Right ventricle myocardium inferior (tissue), 1 donor: ENCODE data around the gene EYA2. TPM values are rescaled to one million over a fixed set of nuclear protein-coding genes. Genes with fewer than 3 reads are reported as not detected.

Experiments used
- ATAC-seq: fragments of 200-7000 bp; cut with Tn5 transposase; one replicate; pipeline ENCODE4 v1.9.1; 2020; ENCODE audit warnings: mild to moderate bottlenecking, moderate library complexity
- DNase-seq: peaks from one replicate; pipeline ENCODE4 v3.0.0; 2021; ENCODE audit errors: missing footprints
- intact Hi-C: fragments of 100-400 bp; cut with DNase I; formaldehyde crosslinking; loops from one replicate; pipeline ENCODE4 v1.11.0; 2022
- total RNA-seq: library from RNA; stranded (reverse); fragmentation: NEBNext Ultra II Directional; extraction: Animal tissue kit (Norgen Biotek cat#: 25700); gene quantifications from one replicate; pipeline ENCODE4 v1.2.1, GENCODE V29; 2021
- donor health status: DM: no; HTN: yes; CAD: no; lungs with severe emphysema.

Gene EYA2
- total RNA-seq, 1 donor from 2014 or later = 1.5 TPM

DNA sequence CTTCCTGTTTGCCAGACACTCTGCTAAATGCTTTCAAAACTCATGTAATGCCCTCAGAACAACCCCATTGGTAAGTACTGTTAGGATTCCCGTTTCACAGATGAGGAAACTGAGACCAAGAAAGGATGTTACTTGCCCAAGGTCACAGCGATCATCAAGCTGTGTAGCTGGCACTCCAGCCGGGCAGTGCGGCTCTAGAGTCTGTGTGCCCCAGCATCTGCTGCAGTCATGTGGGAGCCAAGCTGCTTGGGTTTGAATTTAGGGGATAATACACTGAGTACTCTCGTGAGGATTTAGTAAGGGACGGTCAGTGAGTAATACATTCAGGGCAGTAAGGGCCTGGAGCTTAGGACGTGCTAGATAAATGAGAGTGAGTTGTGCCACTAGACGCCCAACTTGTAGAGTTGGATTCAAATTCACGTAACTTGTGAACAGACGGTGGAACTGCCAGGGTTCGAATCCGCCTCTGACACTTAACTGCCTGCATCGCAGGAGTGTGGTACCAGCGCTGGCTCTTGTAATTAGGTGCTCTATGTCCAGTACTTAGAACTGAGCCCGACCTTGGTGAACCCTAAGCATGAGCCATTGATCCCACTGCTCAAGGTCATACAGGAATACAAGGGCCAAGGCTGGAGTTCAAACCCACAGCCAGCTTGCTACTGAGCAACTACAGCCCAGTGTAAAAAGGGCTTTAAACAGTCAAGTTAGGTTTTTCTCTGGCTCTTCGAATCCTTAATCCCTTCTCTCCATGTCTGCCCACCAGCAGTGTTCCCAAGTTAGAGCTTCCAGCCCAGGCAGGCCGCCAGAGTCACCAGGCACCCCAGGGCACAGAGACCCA lies 70.2 kb downstream of the EYA2 start:
- no peak for DNase-seq
- intact Hi-C loops = no loop called here
- ATAC-seq = no peak

DNA sequence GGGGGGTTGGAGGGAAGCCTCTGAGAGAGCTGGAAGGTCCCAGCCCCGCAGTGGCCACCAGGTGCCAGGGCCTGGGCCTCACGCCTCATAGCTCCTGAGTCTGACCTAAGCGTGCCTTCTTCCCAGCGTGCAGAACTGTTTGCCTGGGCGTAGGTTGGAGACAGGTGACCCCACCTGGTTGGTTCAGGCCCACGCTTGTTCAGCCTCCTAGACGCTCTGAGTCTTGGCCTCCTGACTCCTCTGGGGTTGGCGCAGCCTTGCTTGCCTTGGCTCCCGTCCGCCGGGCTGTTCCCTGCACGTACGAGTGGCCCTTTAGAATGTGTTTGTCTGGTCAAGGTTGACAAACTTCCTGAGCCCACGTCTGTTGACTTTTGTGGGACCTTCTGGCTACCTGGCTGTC lies 70.8 kb downstream of the EYA2 start:
- ATAC-seq (no peak), DNase-seq (no peak)
- intact Hi-C loops = no loop called here

DNA sequence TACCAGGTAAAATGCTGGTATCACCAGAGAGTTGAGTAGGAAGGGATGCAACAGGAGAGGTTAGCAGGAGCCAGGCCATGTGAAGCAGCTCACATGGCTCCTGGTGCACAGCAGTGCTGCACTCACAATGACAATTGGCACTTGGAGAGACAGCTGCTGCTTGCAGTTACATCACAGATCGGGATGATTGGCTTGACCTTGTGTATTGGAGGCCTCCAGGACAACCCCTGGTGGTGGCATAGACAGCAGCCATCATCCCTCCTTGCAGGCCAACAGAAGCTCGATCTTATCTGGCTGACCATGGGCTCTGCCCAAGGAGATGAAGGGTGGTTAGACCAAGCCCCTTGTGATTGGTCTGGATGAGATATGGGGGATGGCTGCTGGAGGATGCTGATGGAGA lies 73.0 kb downstream of the EYA2 start:
- intact Hi-C loops = no loop called here
- no peak for ATAC-seq
- no peak for DNase-seq

DNA sequence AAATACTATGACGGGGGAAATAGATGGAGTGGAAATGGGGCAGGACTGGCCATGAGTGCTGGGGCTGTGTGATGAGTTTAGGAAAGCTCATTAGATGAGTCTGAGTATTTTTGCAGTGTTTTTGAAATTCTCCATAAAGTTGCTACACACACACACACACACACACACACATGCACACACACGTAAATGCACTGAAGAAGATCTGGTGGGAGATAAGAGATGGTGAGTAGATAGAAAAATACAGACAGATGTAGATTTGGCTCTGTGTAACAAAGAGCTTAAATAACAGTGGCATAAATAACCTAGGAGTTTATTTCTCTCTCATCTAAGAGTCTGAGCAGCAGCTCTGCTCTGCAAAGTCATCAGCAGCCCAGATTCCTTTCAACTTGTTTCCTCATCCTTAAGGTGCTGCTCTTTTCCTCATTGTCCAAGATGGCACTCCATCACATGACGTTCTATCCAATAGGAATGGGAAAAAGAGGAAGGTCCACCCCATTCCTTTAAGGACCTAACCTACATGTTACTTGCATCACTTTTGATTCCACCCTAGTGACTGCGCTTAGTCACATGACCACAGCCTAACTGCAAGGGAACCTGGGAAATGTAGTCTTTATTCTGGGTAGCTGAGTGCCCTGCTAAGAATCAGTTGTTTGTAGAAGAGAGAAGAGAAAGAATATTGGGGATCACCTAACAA lies 76.4 kb downstream of the EYA2 start:
- intact Hi-C loops = no loop called here
- ATAC-seq = no peak
- no peak for DNase-seq

DNA sequence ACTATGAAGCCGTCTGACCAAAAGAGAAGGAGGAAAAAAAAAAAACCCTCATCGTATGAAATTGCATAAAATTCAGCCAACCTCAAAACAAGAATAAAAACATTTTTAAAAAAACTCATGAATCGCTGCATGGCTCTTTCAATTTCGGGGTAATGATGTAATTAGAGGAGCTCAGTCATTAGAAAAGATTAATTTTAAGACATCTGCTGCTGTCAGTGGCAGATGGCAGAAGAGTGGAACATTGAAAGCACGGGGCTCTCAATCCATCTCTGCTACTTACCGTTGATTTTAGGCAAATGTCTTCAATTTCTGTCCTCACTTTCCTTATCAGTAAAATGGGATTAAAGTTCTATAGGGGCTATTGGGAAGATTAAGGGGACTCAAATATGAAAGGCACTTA lies 79.1 kb downstream of the EYA2 start:
- intact Hi-C loops = no loop called here
- DNase-seq = no peak
- no peak for ATAC-seq

DNA sequence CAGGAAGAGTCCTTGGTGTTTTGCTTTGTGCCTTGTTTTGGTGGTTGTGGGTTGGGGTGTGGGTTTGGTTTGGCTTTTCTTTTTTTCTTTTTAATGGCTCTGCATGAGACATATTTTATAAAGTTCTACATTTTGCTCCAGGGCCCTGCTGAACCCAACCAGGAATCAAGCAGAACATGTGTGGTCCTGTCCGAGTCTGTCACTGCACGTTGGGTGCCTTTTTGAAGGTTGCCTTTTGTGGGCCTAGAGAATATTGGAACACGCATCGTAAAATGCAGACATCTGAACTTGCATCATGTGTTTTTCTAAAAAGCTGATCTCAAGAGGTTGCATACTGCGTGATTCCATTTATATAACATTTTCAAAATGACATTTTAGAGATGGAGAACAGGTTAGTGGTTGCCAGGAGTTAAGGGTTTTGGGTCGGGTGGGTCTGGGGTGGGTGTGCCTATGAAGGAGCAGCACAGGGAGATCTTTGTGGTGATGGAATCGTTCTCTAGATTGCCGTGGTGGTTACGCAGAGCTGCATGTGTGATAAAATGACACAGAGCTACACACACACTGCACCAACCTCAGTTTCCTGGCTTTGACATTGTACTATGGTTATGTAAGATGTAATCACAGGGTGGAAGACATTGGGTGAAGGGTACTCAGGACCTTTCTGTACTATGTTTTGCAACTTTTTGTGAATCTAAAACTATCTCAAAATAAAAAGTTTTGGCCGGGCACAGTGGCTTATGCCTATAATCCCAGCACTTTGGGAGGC lies 80.2 kb downstream of the EYA2 start:
- ATAC-seq = no peak
- DNase-seq = no peak
- intact Hi-C loops = no loop called here

DNA sequence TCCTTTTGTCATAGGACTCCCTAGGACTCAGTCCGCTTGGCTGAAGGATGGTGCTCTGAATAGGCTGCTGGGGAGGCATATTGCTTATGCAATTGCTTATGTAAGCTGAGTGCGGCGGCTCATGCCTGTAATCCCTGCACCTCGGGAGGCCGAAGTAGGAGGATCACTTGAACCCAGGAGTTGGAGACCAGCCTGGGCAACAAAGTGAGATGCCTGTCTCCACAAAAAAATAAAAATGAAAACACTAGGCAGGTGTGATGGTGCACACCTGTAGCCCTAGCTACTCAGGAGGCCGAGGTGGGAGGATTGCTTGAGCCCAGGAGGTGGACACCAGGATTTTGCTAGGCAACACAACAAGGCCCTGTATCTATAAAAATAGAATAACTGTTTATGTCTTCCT lies 81.3 kb downstream of the EYA2 start:
- intact Hi-C loops = no loop called here
- no peak for DNase-seq

DNA sequence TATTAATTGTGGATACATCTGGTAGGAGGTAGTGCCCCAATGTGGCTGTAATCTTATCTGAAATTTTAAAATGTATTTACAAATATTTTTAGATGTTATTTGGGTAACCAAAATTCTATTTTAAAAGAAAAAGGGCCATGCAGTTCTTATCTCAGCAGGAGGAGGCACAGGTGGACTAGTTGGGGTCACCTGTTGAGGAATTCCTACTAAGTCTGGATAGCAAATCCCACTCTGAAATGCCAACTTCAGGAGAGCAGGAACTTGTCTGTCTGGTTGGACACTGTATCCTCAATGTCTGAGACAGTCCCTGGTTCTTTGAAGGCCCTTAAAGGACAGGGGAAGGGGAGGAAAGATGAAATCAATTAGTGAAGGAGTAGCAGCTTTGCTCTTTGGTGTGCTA lies 82.6 kb downstream of the EYA2 start:
- intact Hi-C loops = no loop called here
- DNase-seq = no peak
- no peak for ATAC-seq

More for the DNA sequence above, 81.3 kb downstream of the EYA2 start:
- no peak for ATAC-seq

DNA sequence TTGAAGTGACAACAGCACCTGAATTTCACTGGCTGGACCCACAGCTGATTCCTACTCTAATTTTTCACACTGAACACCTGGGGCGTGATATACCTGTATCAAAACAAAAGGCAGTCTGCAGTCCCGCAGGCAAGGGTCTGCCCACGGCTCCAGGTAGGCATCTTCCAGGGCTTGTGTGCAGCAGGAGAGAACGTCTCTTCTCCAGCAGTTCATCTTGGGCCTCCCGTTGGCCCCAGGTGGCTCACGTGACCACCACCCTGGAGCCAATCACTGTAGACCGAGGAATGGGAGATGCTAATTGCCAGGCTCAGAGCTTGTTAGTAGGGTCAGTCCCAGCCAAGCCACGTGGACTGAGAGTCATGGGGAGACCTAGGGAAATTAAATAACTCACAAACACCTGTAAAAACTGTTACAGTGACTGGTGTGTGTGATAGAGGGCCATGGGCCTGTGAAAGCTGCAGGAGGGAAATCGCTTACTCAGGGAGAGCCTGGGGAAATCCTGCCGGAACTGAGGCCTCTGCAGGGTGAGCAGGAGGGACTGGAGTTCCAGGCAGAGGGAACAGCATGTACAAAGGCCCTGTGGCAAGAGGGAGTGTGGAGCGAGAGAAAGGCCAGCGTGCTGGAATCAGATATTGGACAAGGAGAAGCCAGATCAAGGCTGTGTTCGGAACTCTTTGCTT lies 83.4 kb downstream of the EYA2 start:
- ATAC-seq = no peak
- no peak for DNase-seq
- intact Hi-C loops = no loop called here

DNA sequence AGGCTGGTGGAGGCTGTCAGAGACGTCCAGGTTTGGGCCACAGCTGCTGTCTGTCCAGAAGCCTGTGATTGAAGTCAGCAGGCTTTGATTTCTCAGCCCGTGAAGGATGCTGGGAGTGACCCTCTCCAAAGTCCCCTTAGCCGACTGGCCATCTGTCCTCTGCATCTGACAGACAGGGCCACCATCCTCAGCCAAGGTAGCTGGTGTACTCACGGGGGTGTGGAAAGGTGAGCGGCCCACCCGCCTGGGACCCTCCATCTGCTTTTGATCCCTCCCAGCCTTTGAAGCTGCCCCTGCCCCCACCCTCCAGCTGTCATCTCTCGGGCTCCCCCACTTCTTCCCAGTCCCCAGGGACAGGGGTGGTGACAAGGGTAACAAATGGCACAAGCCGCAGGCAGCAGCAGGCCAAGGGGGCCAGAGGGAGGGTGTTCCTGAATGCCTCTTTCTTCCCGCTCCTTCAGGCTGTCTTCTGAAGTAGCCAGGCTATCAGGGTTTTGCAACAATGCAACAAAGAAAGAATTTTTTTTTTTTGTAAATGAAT lies 84.4 kb downstream of the EYA2 start:
- intact Hi-C loops = no loop called here
- no peak for DNase-seq
- no peak for ATAC-seq

DNA sequence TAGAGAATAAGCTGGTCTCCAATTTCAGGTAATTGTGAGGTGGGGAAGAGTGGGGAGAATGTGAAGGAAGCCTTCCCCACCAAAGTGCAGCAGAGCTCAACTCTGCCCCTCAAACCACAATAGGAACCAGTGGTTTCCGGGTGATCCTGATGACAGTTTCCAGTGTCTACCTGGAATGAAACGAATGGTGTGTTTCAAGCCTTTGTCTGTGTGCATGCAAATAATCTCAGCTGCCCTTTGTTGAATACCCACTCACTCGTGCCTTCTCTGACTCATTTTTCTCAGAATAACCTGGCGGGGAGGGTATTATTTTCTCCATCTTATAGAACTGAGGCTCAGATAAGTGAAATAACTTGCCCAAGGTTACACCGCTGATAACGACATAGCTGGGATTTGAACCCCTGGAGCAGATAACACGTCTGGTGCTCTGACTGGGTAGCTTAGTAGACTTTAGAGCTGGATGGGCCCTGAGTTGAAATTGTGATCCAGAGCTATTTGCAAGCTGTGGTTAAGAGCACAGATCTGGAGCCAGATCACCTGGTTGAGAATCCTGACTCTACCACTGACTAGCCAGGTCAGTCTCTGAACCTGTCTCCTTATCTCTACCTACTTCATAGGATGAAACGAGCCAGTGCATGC lies 85.1 kb downstream of the EYA2 start:
- no peak for DNase-seq
- intact Hi-C loops = no loop called here

DNA sequence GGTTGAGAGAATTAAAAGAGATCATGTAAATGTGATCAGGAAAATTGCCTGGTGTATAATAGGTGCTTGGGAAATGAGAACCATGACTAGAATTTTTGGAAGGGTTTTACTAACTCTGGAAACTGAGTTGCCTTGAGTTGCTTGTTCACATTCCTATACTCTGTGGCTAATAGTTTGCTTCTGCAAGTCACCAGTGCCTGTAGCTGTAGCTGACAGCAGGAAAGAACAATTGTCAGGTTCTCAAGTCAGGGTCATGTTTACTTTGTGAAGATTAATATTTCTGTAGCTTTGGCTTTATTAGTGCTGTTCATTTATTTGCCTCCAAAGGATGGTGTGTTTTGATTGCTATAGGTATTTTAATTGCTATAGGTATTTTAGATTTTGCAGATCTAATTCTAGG lies 86.5 kb downstream of the EYA2 start:
- ATAC-seq = no peak

More for the DNA sequence above, 85.1 kb downstream of the EYA2 start:
- no peak for ATAC-seq

DNA sequence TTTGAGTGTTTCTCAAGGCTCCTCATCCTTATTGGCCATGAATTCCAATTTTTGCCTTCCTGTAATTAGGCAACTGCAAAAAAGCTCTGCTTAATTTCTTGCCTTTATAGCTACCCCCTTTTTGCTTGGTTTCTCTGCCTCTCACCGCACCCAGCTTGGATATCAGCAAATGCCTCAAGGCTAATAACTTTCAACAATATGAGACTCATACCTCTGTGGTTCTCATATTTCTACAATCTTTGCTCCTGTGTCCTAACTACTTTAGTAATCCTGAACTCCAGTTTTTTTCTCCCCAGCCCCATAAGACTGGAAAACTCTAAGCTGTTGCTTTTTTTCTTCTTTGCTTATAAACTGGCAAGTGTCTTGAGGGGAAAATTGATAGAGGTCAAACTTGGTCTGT lies 88.8 kb downstream of the EYA2 start:
- ATAC-seq (no peak), DNase-seq (no peak)
- intact Hi-C loops = no loop called here

More for the DNA sequence above, 86.5 kb downstream of the EYA2 start:
- no peak for DNase-seq
- intact Hi-C loops = no loop called here

DNA sequence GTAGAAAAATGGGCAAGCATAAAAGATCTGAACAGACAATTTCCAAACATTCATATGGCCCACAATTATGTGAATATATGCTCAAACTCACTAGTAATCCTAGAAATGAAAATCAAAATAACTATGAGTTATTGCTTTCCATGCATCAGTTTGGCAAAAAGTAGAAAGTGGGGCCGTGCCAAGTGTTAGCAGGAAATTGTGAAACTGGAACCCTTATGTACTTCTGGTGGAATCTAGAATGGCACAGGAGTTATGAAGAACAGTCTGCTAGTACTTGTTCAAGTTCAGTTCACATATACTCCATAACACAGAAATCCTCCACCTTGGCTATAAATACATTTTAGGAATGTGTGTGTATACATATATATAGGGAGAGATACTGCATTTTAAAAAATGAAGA lies 89.8 kb downstream of the EYA2 start:
- ATAC-seq (no peak), DNase-seq (no peak)
- intact Hi-C loops = no loop called here

DNA sequence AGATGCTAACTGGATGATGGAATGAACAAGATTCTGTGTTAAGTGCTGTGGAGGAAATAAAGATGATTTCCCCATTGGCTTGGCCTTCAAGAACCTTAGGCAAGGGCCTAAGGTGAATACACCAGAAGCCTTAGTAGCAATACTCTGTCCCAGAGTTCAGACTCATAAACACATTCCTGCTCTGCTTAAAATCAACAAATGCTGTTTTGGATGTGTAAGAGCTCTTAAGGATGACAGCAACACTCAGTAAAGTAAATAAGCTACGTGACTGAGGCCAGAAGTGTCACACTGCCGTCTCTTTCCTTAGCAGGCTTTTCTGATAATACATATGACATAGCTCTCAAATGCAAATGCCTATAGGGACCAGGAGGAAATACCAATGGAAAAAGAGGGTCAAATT lies 90.6 kb downstream of the EYA2 start:
- intact Hi-C loops = no loop called here
- ATAC-seq (no peak), DNase-seq (no peak)

DNA sequence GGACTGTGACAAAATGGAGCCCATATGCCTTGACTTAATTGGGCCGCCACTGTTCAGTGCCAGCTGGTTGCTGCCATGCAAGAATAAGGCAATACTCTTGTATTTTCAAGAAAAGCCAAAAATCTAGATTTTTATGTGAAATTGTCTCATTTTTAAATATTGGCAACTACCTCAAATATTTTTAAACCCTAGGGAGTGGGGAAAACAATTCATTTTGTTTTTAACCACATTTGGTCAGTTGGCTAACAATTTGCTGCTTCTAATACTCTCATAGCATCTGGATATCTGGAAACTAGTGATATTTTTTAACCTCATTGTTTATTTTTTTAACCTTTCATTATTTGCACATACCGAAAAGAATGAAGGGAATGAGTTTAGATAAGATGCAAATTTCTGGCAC lies 91.0 kb downstream of the EYA2 start:
- DNase-seq = no peak
- ATAC-seq = no peak
- intact Hi-C loops = no loop called here

DNA sequence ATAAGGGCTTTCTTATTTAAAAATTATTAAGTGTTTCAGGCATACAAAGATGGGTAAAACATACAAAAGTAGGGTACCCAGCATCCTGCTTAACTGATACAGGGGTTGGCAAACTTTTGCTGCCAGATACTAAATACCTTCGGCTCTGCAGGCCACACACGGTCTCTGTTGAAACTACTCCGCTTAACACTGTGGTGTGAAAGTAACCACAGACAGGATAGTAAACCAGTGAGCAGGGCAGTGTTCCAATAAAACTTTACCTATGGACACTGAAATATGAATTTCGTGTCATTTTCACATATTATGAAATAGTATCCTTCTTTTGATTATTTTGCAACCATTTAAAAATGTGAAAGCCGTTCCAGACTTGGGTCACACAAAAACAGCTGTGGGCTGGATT lies 92.4 kb downstream of the EYA2 start:
- DNase-seq (no peak), ATAC-seq (no peak)
- intact Hi-C loops = no loop called here

DNA sequence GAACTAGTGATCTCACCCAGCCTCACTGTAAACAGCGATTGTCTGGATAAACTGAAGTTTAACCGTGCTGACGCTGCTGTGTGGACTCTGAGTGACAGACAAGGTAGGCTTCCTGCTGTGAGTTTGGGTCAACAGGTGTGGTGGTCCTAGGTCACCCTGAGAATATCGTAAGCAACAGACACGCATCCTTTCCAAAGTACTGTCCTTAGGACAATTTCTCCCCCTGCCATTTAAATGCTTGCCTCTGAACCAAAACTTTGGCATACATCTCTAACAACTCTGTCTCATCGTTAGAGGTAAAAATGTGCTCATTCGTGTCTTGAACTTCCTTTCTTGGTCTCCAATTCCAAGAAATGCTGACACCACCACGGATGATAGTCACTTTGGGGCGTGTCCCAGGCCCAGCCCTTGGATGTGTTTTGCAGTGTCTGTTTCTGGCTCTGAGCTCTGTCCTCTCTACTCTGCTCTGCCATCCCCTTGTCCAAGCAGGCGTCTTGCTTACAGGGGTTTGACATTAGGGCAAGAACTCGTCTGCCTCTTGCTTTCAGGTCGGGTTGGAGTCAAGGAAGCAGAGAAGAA lies 95.5 kb downstream of the EYA2 start:
- no peak for ATAC-seq
- intact Hi-C loops = no loop called here
- no peak for DNase-seq
